ENCODE measurements around the gene TXLNG. TPM values are rescaled to one million over a fixed set of nuclear protein-coding genes. Genes with fewer than 3 reads are reported as not detected.
A peak's percentile ranks its signal among the peaks of the same experiment; 100 is the strongest.

Gene TXLNG
- total RNA-seq, 1 experiment from 2014 or later, result 38.3 TPM

GRCh38 chrX:16870862-16871815, 84.9 kb downstream of the TXLNG start:
- no peak for DNase-seq (ENCODE audit: extremely low read depth, low read depth)

- no peak for DNase-seq (ENCODE audit: extremely low read depth, low read depth)
Measured at GRCh38 chrX:16873106-16873505, 86.8 kb downstream of the TXLNG start.

GRCh38 chrX:16874458-16875095, 88.3 kb downstream of the TXLNG start:
- DNase-seq (ENCODE audit: extremely low read depth, low read depth), result no peak

GRCh38 chrX:16876696-16877095, 90.4 kb downstream of the TXLNG start:
- DNase-seq (ENCODE audit: extremely low read depth, low read depth), result no peak

- no peak for DNase-seq (ENCODE audit: extremely low read depth, low read depth)
Measured at GRCh38 chrX:16882169-16882568, 95.9 kb downstream of the TXLNG start.

- DNase-seq (ENCODE audit: extremely low read depth, low read depth), result peak; percentile 65
Measured at GRCh38 chrX:16882702-16883486, 96.6 kb downstream of the TXLNG start.

GRCh38 chrX:16883487-16883804, 97.2 kb downstream of the TXLNG start:
- no peak for DNase-seq (ENCODE audit: extremely low read depth, low read depth)

- DNase-seq (ENCODE audit: extremely low read depth, low read depth), result no peak
Measured at GRCh38 chrX:16885628-16886027, 99.4 kb downstream of the TXLNG start.

- DNase-seq (ENCODE audit: extremely low read depth, low read depth), result peak; percentile 83
Measured at GRCh38 chrX:16892504-16893362, 106.5 kb downstream of the TXLNG start.

Small RNAs within 50 kb of the gene (small RNA-seq; reads per million reads assigned to genes)
- 0 reads per million in 2 experiments for gene RNU4-6P
- 0 reads per million in 2 experiments for gene RNU7-56P
- gene RPL12P49, result 0 reads per million in 2 experiments

Other genes starting within 250 kb of the TXLNG start
- gene S100G, start 136.3 kb upstream of the TXLNG start, total RNA-seq (2014; rRNA removed; shearing (Covaris generic)), result not detected in 2 replicates
- 16.0 and 19.8 TPM in 2 replicates for gene CTPS2, start 73.8 kb upstream of the TXLNG start, total RNA-seq (2014; rRNA removed; shearing (Covaris generic))
- 30.9 and 34.8 TPM in 2 replicates for gene SYAP1, start 66.9 kb upstream of the TXLNG start, total RNA-seq (2014; rRNA removed; shearing (Covaris generic))
- 130 and 146 TPM in 2 replicates for gene RBBP7, start 83.9 kb downstream of the TXLNG start, total RNA-seq (2014; rRNA removed; shearing (Covaris generic))
- gene REPS2, start 160.2 kb downstream of the TXLNG start, total RNA-seq (2014; rRNA removed; shearing (Covaris generic)), result 0.12 and 0.15 TPM in 2 replicates